Anterior cingulate cortex (tissue), 58 donors: ENCODE results near the gene TAF3.

Experiments
- DNase-seq, 58 donors: peaks; one replicate each; lab custom pipeline; 2025; lab: John Stamatoyannopoulos, UW

The TAF3 gene

GRCh38 chr10:7874864-7875263, 56.6 kb downstream of the TAF3 start:
- no peak for DNase-seq

DNA sequence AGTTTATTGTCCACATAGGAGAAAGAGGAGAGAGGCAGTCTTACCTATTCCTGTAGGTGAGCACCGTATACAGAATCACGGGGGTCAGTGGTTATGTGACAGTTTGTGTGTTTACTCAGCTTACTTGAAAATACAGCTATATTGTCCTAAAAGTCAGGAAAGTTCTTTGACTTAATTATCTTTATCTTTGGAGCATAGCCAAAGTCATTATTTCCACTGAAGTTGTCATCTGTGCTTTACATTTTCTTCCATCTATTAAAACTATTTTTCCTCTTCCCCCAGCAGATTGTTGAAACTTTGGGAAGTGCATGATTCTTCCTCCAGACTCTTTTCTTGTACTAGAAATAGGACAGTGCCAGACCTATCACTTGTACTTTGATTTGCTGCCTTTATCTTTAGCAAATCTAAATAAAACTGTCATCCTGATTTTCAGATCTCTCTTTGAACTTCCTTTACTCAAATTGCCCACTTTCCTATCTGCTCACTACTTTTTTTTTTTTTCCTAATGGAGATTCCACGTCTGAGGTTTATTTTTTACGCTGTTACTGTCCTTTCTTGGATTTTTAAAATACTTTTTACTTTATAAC, 58.3 kb downstream of the TAF3 start:
- no peak for DNase-seq

DNA sequence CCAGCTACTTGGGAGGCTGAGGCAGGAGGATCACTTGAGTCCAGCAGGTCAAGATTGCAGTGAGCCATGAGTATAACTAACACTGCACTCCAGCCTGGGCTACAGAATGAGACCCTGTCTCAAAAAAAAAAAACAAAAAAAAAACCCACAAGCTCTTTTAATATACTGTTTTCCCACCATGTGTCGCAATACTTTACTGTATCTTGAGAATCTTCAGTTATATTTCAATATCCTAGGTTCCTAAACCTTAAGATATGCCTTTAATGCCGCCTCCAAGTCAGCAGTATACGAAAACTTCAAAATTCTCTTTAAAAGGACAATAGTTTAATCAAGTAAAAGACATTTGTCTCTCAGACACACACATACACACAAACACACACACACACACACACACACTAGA, 62.8 kb downstream of the TAF3 start:
- DNase-seq = no peak

DNA sequence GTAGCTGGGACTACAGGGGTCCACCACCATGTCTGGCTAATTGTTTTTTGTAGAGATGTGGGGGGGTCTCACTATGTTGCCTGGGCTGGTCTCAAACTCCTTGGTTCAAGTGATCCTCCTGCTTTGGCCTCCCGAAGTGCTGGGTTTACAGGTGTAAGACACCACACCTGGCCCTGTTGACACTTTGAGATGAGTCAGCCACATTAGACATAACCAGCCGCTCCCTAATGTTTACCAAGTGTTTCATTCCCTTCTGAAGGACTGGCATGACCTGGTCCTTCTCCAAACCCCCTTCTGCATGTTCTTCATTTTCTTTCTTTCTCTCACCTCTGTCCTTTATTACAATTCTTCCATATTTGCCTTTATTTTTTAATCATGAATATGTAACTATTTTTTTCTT, 67.8 kb downstream of the TAF3 start:
- no peak for DNase-seq

- DNase-seq = no peak
These were observed 69.0 kb downstream of the TAF3 start for GRCh38 chr10:7887174-7887816.

DNA sequence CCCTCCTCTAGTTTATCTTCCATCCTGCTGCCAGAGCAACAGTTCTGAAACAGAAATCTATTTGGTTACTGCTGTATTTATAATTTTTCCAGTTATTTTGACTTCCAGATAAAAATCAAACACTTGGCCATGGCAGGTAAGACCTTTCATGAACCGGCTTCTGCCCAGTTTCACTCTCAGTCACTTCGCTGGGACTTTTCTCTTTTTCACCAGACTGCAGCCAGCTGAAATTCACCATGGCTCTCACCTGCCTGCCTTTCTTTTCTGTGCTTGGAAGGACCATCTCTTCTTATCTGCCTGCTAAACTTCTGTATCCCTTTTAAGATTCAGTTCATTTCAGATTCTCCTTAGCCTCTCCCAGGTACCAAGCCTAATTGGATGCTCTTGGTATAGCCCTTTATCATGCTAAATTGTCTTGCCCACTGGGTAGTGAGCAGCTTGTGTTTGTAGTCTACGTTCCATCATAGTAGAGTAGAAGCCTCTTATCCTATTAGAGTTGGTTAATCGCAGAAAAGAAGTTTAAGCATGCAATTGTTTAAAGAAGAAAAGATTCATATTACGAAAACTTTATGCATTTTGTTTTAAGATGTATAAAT, 71.7 kb downstream of the TAF3 start:
- no peak for DNase-seq

- DNase-seq = no peak
These were observed 72.5 kb downstream of the TAF3 start for GRCh38 chr10:7890781-7891180.

DNA sequence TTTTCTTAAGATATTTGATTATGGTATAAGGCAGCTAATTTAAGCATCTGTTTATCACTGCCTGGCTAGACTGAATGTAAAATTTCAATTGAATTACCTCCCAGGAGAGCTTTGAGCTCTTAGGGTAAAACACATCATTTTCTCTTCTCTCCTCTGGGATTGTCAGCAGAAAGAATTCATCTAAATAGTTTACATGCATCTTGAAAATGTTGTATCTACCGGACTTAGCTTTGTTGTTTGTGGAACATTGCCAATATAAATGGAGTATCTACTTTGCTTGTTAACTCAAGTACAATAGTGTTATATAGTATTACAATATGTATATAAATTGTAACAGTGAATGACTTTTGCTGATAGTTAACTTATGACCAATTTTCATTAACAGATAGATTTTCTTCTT, 73.3 kb downstream of the TAF3 start:
- DNase-seq = no peak

DNA sequence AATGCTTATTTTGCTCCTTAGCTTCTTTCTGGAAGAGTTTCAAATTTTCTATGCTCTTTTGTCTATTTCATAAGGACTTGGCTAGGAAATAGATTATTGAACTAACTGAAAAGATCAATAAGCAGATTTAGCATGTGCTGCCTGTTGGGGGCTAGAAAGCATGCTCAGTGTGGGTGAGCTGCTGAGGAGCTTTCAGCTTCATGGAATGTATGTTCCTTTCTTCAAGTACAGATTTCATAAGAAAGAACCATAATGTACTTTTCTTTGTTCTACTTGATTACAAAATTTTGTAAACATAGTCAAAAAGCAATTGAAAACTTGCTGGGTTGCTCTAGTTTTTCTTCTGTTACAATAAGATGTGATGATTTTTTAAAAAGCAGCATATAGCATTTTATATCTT, 73.8 kb downstream of the TAF3 start:
- DNase-seq = no peak

DNA sequence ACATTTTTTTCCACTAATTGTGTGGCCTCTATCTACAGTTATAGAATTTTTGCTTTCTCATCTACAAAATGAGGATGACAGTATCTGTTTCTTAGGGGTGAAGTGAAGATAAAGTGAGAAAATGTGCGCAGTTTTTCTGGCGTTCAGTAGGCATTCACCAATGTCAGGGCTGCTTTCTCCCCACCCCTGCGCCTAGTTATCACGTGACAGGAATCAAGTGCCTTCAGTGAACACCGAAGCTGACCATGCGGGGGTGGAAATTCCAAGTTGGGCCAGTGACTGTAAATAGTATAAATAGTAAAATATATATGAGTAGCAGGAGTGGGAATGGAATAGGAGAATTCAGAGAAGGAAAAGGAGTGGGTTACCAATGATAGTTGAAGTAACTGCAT, 77.4 kb downstream of the TAF3 start:
- DNase-seq = no peak

GRCh38 chr10:7896297-7896696, 78.0 kb downstream of the TAF3 start:
- no peak for DNase-seq

- DNase-seq = no peak
These were observed 83.0 kb downstream of the TAF3 start for GRCh38 chr10:7901256-7901655.

GRCh38 chr10:7902413-7902812, 84.1 kb downstream of the TAF3 start:
- no peak for DNase-seq

DNA sequence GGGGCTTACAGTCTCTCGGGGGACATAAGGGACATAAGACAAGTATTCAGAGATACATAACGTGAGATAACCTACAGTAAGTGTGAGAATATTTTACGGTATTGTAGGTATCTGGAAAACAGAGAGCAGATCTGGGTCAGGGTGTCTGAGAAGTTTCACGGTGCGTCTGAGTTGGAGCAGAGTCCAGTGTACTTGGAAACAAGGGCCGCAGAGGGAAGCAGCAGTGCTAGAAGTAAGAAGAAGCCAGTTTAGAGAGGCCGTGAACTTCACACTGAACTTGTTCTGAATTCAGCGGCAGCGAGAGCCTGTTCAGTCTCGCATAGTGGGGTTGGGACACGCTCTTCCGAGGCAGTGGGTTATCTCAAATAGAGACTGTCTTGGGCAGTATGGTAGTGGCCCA, 85.5 kb downstream of the TAF3 start:
- no peak for DNase-seq

GRCh38 chr10:7906128-7906527, 87.8 kb downstream of the TAF3 start:
- no peak for DNase-seq

- DNase-seq = no peak
These were observed 90.4 kb downstream of the TAF3 start for GRCh38 chr10:7908541-7909210.

DNA sequence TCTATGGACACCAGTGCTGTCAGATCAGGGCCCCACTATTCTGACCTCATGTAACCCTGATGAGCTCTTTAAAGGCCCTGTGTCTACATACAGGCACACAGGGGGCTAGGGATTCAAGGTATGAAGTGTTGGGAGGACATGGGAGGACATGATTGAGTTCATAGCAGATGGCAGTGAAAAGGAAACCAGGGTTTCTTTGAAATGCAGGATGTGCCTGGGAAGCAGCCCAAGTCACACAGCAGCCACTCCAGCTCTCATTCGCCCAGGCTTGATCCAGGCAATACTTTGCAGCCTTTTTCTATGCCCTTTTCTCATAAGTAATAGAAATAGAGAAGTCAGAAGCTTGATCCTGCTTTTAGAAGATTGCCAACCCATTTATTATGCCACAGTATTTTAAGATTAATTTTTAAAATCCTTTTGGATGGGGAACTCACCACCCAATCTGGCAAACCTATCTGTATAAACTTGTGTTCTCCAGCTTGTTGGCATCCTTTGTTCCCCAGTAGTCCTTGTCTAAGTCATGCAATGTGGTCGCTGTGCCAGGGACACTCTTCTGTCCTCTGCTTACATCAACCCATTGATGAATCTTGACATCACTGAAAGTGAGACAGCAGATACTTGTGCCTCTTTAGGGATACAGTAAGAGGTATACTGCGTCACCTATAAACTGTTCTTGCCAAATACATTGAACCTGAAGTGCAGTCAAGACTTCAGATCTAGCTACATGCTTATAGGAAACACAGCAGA, 95.0 kb downstream of the TAF3 start:
- DNase-seq = peak in 1 of 58 donors; percentile 2

DNA sequence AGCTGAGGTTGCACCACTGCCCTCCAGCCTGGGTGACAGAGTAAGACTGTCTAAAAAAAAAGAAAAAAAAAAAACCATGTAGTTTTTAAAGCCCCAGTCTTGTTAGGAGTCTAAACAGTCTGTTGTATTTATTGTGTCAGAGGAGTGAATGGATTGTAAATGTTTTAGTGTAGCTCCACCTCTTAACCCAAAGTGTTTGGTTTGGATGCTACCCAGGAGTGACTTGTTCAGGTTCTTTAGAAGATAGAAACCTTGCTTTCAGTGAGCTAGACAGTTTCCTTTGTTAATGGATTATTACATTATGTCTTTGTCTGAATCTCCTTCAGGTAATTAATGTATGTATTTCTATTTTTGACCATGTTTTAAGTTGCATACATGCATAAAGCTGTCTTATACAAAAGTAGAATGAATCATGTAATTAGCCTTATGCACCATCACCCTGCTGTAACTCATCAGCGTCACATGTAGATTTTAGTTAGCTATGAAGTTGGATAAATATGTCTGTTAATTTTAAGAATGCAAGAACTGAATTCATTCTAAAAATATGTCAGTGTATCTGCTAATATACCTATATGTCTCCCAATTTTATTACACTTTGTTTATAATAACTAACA, 97.7 kb downstream of the TAF3 start:
- DNase-seq = no peak

DNA sequence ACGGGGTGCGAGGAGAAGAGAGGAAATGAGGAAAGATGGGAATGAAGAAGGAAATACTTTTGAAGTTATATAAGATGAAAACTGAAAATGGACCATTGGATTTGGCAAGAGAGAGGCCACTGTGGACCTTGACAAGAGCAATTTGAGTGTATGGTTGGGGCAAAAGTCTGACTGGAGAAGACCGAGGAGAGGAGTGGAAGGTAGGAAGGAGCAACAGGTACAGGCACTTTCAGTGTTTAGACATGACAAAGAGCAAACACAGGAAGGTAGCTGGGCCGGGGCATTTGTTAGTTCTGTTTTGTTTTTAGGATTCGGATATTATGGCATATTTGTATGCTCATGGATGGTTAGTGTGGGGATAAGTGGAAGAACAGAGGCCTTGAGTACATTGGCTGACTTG, 99.4 kb downstream of the TAF3 start:
- DNase-seq = no peak

DNA sequence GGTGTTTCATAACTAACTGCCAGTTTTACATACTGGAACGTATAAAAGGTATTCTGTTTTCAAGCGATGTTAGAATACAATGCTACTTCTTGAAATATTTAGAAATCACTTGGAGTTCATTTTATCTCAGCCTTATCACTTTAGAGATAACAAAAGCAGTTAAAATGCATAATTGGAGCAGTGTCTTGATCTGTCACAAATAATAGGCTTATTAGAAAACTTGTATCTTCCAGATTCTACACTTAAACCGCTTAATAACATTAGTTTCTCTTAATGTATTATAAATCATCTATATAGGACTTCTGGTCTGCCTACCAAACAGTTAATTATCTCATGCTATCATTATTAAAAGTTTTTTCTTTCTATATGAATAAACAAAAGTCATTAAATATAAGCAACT, 104.4 kb downstream of the TAF3 start:
- DNase-seq = no peak

DNA sequence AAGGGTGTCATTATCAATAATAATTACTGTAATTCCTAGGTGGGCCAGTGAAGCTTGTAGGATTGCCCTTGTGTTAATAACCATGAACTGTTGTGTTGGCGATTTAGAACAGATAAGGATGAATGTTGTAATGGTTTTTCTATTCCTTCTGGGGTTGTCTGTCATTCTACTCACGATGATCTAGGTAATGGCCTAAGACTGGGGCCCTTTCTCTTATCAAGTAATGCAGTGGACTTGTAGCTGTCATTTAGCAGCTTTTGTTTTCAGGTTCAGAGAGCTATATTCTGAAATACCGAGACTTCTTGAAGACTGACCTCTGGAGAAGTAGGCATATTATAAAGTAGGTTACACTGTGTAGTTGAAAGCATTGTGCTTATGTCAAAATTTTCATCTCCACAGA, 110.2 kb downstream of the TAF3 start:
- DNase-seq = no peak
